ENCODE data around the gene CTBP2.

CTBP2 gene

GRCh38 chr10:125159932-125160855 is at the start of gene CTBP2:
CTBP2 (minus strand) TSS chr10:125160563.
- Mint-ChIP-seq H3K4me1 (peaks cover 57% of the 10 kb centered on the region), H3K9me3 (no peaks in the 10 kb centered on the region), H3K36me3 (ENCODE audit: low read depth) (no peaks in the 10 kb centered on the region), H3K4me3 (peak within 1 kb of the TSS; percentile 90), H3K27me3 (ENCODE audit: low read depth, poor library complexity) (no peaks in the 10 kb centered on the region), H3K27ac (peak within 1 kb of the TSS; percentile 97)
- DNase-seq = peak; percentile 69
- TF ChIP-seq CTCF (IDR thresholded peaks at IDR 0.05) = no peak

DNA sequence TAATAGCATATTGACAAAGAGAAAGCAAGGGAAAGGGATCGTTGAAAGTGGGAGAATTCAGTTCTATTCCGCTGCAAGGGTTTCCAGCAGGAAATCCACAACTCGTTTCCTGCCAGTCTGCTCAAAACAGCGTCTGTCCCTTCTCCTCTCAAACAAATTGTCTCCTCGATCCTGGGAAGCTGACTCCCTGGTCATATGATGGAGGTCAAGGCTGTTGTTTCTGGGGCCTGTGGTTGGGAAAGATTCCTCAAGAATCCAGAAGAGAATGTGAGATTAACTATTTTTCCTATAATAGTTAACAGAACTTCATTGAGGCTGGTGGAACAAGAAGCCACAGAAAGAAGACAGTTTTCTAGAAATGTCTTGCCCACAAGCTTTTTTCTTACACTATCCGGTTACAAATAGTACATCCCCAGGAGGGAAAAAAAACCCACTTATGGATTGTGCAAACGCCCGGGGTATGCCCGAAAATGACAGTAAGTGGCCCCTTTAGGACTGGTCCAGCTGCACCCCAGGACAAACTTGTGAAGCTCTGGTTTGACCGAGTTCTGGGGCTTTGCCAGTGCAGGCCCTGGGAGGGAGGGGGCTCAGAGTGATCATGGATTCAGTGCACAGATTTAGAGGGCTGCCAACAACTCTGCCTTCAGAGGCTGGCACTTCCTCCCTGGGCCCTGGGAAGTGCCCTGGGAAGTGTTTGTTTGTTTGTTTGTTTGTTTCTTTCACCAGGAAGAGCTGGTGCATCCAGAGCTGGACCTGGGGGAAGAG is 49.4 kb upstream of the CTBP2 start:
- Mint-ChIP-seq H3K4me1 (peaks cover 7% of the 10 kb centered on the region), H3K27me3 (ENCODE audit: low read depth, poor library complexity) (peaks cover 8% of the 10 kb centered on the region), H3K9me3 (no peaks in the 10 kb centered on the region), H3K36me3 (ENCODE audit: low read depth) (no peaks in the 10 kb centered on the region), H3K4me3 (no peak overlapping the region), H3K27ac (no peak overlapping the region)
- DNase-seq = no peak
- no peak for TF ChIP-seq CTCF (IDR thresholded peaks at IDR 0.05)

DNA sequence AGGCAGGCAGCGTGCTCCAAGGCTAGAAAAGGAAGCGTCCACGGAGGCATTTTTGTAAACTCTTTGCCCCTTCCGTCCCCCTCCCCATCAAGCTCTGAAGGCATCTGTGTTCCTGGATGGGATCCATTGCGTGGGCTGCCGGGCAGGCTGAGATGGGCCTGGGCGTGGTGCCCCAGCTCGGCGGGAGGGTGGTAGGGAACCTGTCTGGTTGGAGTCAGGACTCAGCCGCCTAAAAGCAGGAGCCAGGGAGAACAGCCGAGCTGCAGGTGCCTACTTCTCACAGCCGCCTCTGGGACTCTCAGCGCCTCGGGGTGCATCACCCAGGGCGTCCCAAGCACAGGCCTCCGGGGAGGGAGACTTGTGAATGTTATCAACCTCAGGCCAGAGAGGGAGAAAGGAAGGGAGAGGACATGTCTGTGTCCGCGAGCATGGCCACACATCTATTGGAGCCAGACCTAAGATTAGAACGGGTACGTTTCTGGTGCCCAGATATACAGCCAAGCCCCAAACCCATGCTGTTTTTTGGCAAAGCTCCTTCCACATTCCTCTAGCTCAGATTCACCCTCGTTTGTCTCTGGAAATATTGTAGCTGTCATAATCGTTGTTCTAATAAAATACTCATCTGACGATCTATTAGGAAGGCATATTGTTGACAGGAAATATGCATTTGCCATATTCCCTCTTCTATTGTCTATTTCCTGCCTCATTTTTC is 48.6 kb upstream of the CTBP2 start:
- Mint-ChIP-seq H3K4me1 (peaks cover 7% of the 10 kb centered on the region), H3K4me3 (no peak overlapping the region), H3K9me3 (no peaks in the 10 kb centered on the region), H3K27ac (no peak overlapping the region), H3K36me3 (ENCODE audit: low read depth) (no peaks in the 10 kb centered on the region), H3K27me3 (ENCODE audit: low read depth, poor library complexity) (peaks cover 11% of the 10 kb centered on the region)
- DNase-seq = no peak
- TF ChIP-seq CTCF (IDR thresholded peaks at IDR 0.05) = no peak

- peaks cover 23% of the 10 kb centered on the region for H3K27me3 Mint-ChIP-seq (ENCODE audit: low read depth, poor library complexity)
- no peak for TF ChIP-seq CTCF (IDR thresholded peaks at IDR 0.05)
- no peak overlapping the region for H3K4me3 Mint-ChIP-seq
- no peaks in the 10 kb centered on the region for H3K36me3 Mint-ChIP-seq (ENCODE audit: low read depth)
- DNase-seq = no peak
- H3K4me1 Mint-ChIP-seq = no peaks in the 10 kb centered on the region
- no peak overlapping the region for H3K27ac Mint-ChIP-seq
- H3K9me3 Mint-ChIP-seq = no peaks in the 10 kb centered on the region
Observed at GRCh38 chr10:125206623-125207022, 46.3 kb upstream of the CTBP2 start.

DNA sequence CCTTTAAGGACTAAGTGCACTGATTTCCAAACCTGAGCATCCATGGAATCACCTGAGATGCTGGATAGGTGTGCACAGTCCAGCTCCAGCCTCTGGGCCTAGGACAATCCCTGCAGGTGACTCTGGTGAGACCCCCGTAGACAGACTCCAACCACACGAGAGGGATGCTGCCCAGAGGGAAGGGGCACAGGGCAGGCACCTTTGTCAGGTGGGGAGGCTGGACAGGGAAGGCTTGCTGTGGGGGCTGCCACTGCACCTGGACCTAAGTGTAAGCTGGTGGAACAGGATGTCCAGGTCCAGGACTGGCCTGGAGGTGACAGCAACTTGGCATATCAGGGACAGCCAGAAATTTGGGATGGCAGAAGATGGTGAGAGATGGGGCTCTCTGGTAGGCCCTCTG is 45.1 kb upstream of the CTBP2 start:
- Mint-ChIP-seq H3K9me3 (no peaks in the 10 kb centered on the region), H3K4me1 (no peaks in the 10 kb centered on the region), H3K4me3 (no peak overlapping the region), H3K36me3 (ENCODE audit: low read depth) (no peaks in the 10 kb centered on the region), H3K27ac (no peak overlapping the region), H3K27me3 (ENCODE audit: low read depth, poor library complexity) (peaks cover 23% of the 10 kb centered on the region)
- DNase-seq = no peak
- no peak for TF ChIP-seq CTCF (IDR thresholded peaks at IDR 0.05)

All from nephron progenitor cell (in vitro differentiated cells).